ENCODE results near the gene EML6. TPM values are rescaled to one million over a fixed set of nuclear protein-coding genes. Genes with fewer than 3 reads are reported as not detected.
A peak's percentile ranks its signal among the peaks of the same experiment; 100 is the strongest.

Gene EML6
- total RNA-seq, 1 experiment from 2014 or later, result 0.77 TPM

DNA sequence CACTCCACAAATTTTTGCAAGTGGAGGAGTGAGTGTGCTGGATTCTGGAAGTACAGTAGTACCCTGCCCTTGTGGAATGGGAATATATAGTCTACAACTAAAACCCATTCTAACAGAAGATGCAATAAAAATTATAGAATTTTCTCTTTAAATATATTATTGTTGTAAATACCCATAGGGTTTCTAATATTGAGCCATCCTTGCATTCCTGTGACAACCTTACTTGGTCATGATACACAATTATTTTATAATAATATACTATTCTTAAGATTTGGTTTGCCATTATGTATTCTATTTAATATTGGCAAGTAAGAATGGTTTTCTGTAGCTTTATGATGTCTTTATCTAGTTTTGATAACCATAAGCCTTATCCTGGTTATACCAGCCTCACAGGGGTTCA, 52.2 kb downstream of the EML6 start:
- ChIA-PET CTCF (interaction anchor here (0.6 to 1.0 kb wide), 2 partner anchors 20 to 693 kb away, joined by 3 to 4 read pairs; no protein-coding TSS in a partner anchor), POLR2A (no interaction called here)
- BruUV-seq (replicated peaks), result no TSS peak
- peak; percentile 11 for DNase-seq (ENCODE audit: unreplicated experiment)
- no peak for TF ChIP-seq CTCF (IDR thresholded peaks at IDR 0.05; ENCODE audit: unreplicated experiment)
- Mint-ChIP-seq H3K4me3 (ENCODE audit: unreplicated experiment) (no peak overlapping the region), H3K4me1 (ENCODE audit: insufficient read depth, unreplicated experiment) (peaks cover 25% of the 10 kb centered on the region), H3K27ac (ENCODE audit: low read depth, unreplicated experiment) (no peak overlapping the region), H3K27me3 (ENCODE audit: insufficient read depth, unreplicated experiment) (no peaks in the 10 kb centered on the region), H3K9me3 (ENCODE audit: unreplicated experiment) (peaks cover 21% of the 10 kb centered on the region), H3K36me3 (ENCODE audit: insufficient read depth, unreplicated experiment) (no peaks in the 10 kb centered on the region)
- intact Hi-C loops (cut with micrococcal nuclease), result no loop called here

GRCh38 chr2:54776494-54776893, 53.0 kb downstream of the EML6 start:
- no TSS peak for BruUV-seq (replicated peaks)
- Mint-ChIP-seq H3K9me3 (ENCODE audit: unreplicated experiment) (peaks cover 21% of the 10 kb centered on the region), H3K36me3 (ENCODE audit: insufficient read depth, unreplicated experiment) (no peaks in the 10 kb centered on the region), H3K4me1 (ENCODE audit: insufficient read depth, unreplicated experiment) (peaks cover 17% of the 10 kb centered on the region), H3K27me3 (ENCODE audit: insufficient read depth, unreplicated experiment) (no peaks in the 10 kb centered on the region), H3K4me3 (ENCODE audit: unreplicated experiment) (no peak overlapping the region), H3K27ac (ENCODE audit: low read depth, unreplicated experiment) (no peak overlapping the region)
- no peak for TF ChIP-seq CTCF (IDR thresholded peaks at IDR 0.05; ENCODE audit: unreplicated experiment)
- ChIA-PET POLR2A (interaction anchor here (0.6 kb wide), 1 partner anchor 22 kb away, joined by 3 read pairs; no protein-coding TSS in a partner anchor), CTCF (interaction anchor here (0.6 to 2.3 kb wide), 3 partner anchors 21 to 694 kb away, joined by 3 to 7 read pairs (median 4); no protein-coding TSS in a partner anchor)
- DNase-seq (ENCODE audit: unreplicated experiment), result no peak
- intact Hi-C loops (cut with micrococcal nuclease), result no loop called here

DNA sequence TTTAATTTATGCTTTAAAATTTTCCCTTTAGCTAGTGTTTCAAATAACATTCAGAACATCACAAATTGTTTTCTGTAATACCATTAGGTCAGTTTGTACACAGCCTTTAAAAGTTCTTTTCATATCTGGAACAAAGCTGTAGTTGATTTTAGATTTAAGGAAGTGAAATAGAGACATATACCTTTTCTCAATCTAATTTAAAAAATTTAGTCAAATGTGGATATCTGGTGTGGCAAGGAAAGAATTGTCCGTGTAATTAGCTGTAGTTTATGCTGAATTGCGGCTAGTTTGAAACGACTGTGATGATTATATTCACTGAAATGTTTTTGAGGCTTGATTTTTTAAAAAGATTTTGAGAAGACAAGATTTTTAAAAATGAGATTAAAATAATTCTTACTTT, 59.9 kb downstream of the EML6 start:
- BruUV-seq (replicated peaks), result no TSS peak
- H3K9me3 Mint-ChIP-seq (ENCODE audit: unreplicated experiment), result no peaks in the 10 kb centered on the region
- DNase-seq (ENCODE audit: unreplicated experiment), result no peak
- ChIA-PET CTCF (no interaction called here), POLR2A (interaction anchor here (0.6 to 0.7 kb wide), 3 partner anchors 11 to 496 kb away, joined by 3 read pairs; no protein-coding TSS in a partner anchor)
- H3K4me1 Mint-ChIP-seq (ENCODE audit: insufficient read depth, unreplicated experiment), result no peaks in the 10 kb centered on the region
- H3K27ac Mint-ChIP-seq (ENCODE audit: low read depth, unreplicated experiment), result no peak overlapping the region
- H3K36me3 Mint-ChIP-seq (ENCODE audit: insufficient read depth, unreplicated experiment), result no peaks in the 10 kb centered on the region
- H3K27me3 Mint-ChIP-seq (ENCODE audit: insufficient read depth, unreplicated experiment), result no peaks in the 10 kb centered on the region
- no peak overlapping the region for H3K4me3 Mint-ChIP-seq (ENCODE audit: unreplicated experiment)
- intact Hi-C loops (cut with micrococcal nuclease), result no loop called here
- no peak for TF ChIP-seq CTCF (IDR thresholded peaks at IDR 0.05; ENCODE audit: unreplicated experiment)

GRCh38 chr2:54787270-54787669, 63.8 kb downstream of the EML6 start:
- ChIA-PET POLR2A (no interaction called here), CTCF (no interaction called here)
- no TSS peak for BruUV-seq (replicated peaks)
- DNase-seq (ENCODE audit: unreplicated experiment), result no peak
- Mint-ChIP-seq H3K4me1 (ENCODE audit: insufficient read depth, unreplicated experiment) (no peaks in the 10 kb centered on the region), H3K9me3 (ENCODE audit: unreplicated experiment) (no peaks in the 10 kb centered on the region), H3K36me3 (ENCODE audit: insufficient read depth, unreplicated experiment) (no peaks in the 10 kb centered on the region), H3K27me3 (ENCODE audit: insufficient read depth, unreplicated experiment) (no peaks in the 10 kb centered on the region), H3K27ac (ENCODE audit: low read depth, unreplicated experiment) (no peak overlapping the region), H3K4me3 (ENCODE audit: unreplicated experiment) (no peak overlapping the region)
- no peak for TF ChIP-seq CTCF (IDR thresholded peaks at IDR 0.05; ENCODE audit: unreplicated experiment)
- intact Hi-C loops (cut with micrococcal nuclease), result no loop called here

Measured in MCF 10A (cell line).